Liver (tissue), 3 donors: ENCODE results near the gene ISM2.

Experiments
- EGR1 ChIP-seq, 2 donors: IDR thresholded peaks; 2 replicates each; pipeline ENCODE4 v1.6.1; 2016 to 2018; ENCODE audit warnings: antibody characterized with exemption in 2 of 2, low read depth in 2 of 2
- GABPA ChIP-seq, 2 donors: IDR thresholded peaks in 1 of 2; conservative IDR thresholded peaks in 1 of 2; 2 replicates each; pipeline ENCODE4 v1.6.1; 2016; ENCODE audit warnings: antibody characterized with exemption in 2 of 2, mild to moderate bottlenecking in 1 of 2, moderate library complexity in 1 of 2
- RAD21 ChIP-seq, 2 donors: IDR thresholded peaks; 2 replicates each; pipeline ENCODE4 v1.6.1; 2016; ENCODE audit warnings: antibody characterized with exemption in 2 of 2, mild to moderate bottlenecking in 2 of 2
- RXRA ChIP-seq, 2 donors: IDR thresholded peaks; 2 replicates each; pipeline ENCODE4 v1.6.1; 2017 to 2018; ENCODE audit warnings: antibody characterized with exemption in 2 of 2, mild to moderate bottlenecking in 1 of 2
- SP1 ChIP-seq: IDR thresholded peaks from 2 replicates; pipeline ENCODE4 v1.6.1; 2018; ENCODE audit warnings: antibody characterized with exemption, mild to moderate bottlenecking
- TAF1 ChIP-seq: conservative IDR thresholded peaks from 2 replicates; pipeline ENCODE4 v1.6.1; 2016; ENCODE audit warnings: antibody characterized with exemption, mild to moderate bottlenecking
- YY1 ChIP-seq: IDR thresholded peaks from 2 replicates; pipeline ENCODE4 v1.6.1; 2016; ENCODE audit warnings: antibody characterized with exemption, mild to moderate bottlenecking
- TF ChIP-seq, protein P1 (sequence below): IDR thresholded peaks from 2 replicates; pipeline ENCODE4 v1.6.1; 2016; ENCODE audit warnings: antibody characterized with exemption
- TF ChIP-seq, protein P2 (sequence below): fragments of 150-350 bp; IDR thresholded peaks from 2 replicates; pipeline ENCODE4 v1.5.1; 2017; ENCODE audit warnings: improper control_type of control experiment, low read depth, low read length; ENCODE audit not compliant: missing input control
- TF ChIP-seq, protein P3 (sequence below): IDR thresholded peaks from 2 replicates; pipeline ENCODE4 v1.6.1; 2016; ENCODE audit warnings: antibody characterized with exemption, mild to moderate bottlenecking
- TF ChIP-seq, protein P4 (sequence below): IDR thresholded peaks from 2 replicates; pipeline ENCODE4 v1.6.1; 2016; ENCODE audit warnings: antibody characterized with exemption
- donor health status: healthy.
- donor health status: healthy.

DNA sequence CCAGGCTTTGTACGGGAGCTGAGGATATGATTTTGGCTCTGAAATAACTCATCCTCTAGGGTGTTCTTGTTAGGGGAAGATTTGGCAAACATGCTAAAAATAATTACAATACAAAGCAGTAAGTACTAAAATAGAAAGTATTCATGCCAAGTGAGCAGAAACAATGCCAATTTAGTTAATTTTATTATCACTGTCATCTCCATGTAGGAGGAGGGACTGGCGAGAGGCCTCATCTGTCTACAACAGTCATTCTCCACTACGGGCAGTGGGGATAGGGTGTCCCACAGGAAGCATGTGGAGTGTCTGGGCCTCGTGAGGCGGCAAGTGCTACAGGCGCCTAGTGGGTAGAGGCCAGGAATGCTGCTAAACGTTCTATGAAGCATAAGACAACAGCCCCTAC lies 3.3 kb downstream of the ISM2 start:
- TF ChIP-seq, protein P1, sequence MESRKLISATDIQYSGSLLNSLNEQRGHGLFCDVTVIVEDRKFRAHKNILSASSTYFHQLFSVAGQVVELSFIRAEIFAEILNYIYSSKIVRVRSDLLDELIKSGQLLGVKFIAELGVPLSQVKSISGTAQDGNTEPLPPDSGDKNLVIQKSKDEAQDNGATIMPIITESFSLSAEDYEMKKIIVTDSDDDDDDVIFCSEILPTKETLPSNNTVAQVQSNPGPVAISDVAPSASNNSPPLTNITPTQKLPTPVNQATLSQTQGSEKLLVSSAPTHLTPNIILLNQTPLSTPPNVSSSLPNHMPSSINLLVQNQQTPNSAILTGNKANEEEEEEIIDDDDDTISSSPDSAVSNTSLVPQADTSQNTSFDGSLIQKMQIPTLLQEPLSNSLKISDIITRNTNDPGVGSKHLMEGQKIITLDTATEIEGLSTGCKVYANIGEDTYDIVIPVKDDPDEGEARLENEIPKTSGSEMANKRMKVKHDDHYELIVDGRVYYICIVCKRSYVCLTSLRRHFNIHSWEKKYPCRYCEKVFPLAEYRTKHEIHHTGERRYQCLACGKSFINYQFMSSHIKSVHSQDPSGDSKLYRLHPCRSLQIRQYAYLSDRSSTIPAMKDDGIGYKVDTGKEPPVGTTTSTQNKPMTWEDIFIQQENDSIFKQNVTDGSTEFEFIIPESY = no peak
- TF ChIP-seq, protein P2, sequence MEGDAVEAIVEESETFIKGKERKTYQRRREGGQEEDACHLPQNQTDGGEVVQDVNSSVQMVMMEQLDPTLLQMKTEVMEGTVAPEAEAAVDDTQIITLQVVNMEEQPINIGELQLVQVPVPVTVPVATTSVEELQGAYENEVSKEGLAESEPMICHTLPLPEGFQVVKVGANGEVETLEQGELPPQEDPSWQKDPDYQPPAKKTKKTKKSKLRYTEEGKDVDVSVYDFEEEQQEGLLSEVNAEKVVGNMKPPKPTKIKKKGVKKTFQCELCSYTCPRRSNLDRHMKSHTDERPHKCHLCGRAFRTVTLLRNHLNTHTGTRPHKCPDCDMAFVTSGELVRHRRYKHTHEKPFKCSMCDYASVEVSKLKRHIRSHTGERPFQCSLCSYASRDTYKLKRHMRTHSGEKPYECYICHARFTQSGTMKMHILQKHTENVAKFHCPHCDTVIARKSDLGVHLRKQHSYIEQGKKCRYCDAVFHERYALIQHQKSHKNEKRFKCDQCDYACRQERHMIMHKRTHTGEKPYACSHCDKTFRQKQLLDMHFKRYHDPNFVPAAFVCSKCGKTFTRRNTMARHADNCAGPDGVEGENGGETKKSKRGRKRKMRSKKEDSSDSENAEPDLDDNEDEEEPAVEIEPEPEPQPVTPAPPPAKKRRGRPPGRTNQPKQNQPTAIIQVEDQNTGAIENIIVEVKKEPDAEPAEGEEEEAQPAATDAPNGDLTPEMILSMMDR = no peak
- TF ChIP-seq RAD21 (IDR thresholded peaks at IDR 0.05) (no peak), GABPA (IDR thresholded peaks at IDR 0.05 in 1 of 2, conservative IDR thresholded peaks at IDR 0.05 in 1 of 2) (no peak), SP1 (no peak), YY1 (no peak), RXRA (IDR thresholded peaks at IDR 0.05) (no peak), TAF1 (no peak), EGR1 (IDR thresholded peaks at IDR 0.05; ENCODE audit: low read depth in 2 of 2) (no peak)
- TF ChIP-seq, protein P3, sequence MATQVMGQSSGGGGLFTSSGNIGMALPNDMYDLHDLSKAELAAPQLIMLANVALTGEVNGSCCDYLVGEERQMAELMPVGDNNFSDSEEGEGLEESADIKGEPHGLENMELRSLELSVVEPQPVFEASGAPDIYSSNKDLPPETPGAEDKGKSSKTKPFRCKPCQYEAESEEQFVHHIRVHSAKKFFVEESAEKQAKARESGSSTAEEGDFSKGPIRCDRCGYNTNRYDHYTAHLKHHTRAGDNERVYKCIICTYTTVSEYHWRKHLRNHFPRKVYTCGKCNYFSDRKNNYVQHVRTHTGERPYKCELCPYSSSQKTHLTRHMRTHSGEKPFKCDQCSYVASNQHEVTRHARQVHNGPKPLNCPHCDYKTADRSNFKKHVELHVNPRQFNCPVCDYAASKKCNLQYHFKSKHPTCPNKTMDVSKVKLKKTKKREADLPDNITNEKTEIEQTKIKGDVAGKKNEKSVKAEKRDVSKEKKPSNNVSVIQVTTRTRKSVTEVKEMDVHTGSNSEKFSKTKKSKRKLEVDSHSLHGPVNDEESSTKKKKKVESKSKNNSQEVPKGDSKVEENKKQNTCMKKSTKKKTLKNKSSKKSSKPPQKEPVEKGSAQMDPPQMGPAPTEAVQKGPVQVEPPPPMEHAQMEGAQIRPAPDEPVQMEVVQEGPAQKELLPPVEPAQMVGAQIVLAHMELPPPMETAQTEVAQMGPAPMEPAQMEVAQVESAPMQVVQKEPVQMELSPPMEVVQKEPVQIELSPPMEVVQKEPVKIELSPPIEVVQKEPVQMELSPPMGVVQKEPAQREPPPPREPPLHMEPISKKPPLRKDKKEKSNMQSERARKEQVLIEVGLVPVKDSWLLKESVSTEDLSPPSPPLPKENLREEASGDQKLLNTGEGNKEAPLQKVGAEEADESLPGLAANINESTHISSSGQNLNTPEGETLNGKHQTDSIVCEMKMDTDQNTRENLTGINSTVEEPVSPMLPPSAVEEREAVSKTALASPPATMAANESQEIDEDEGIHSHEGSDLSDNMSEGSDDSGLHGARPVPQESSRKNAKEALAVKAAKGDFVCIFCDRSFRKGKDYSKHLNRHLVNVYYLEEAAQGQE = no peak
- TF ChIP-seq, protein P4, sequence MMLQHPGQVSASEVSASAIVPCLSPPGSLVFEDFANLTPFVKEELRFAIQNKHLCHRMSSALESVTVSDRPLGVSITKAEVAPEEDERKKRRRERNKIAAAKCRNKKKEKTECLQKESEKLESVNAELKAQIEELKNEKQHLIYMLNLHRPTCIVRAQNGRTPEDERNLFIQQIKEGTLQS = no peak
